SU-DHL-6 (cell line): Measurements from ENCODE around the gene POU4F3.

Experiments used
- H2AFZ ChIP-seq: fragments of 200-600 bp; sonication (generic); 2 replicates; pipeline ENCODE4 v1.6.1; 2014; ENCODE audit warnings: low read depth, mild to moderate bottlenecking, moderate library complexity, mixed read lengths, antibody characterized with exemption, low read length; ENCODE audit not compliant: severe bottlenecking
- H3F3A ChIP-seq: fragments of 200-600 bp; shearing (Covaris generic); 2 replicates; pipeline ENCODE4 v1.6.0; 2016; ENCODE audit warnings: antibody characterized with exemption, mild to moderate bottlenecking; ENCODE audit not compliant: insufficient read depth
- H3K27ac ChIP-seq: fragments of 200-600 bp; sonication (generic); 2 replicates; pipeline ENCODE4 v1.5.1; 2016; ENCODE audit warnings: low read depth, mild to moderate bottlenecking, low read length, moderate library complexity, mixed read lengths
- H3K27me3 ChIP-seq: fragments of 200-600 bp; sonication (generic), shearing (Covaris generic); 2 replicates; pipeline ENCODE4 v1.6.0; 2014; ENCODE audit warnings: mild to moderate bottlenecking, low read length
- H3K36me3 ChIP-seq: fragments of 200-600 bp; sonication (generic); 2 replicates; pipeline ENCODE4 v1.6.1; 2014; ENCODE audit warnings: mild to moderate bottlenecking, low read length, mixed read lengths
- H3K4me2 ChIP-seq: fragments of 300-600, 200-600 bp; shearing (Covaris generic), sonication (generic); 2 replicates; pipeline ENCODE4 v1.6.0; 2014; ENCODE audit warnings: low read length, low read depth, mild to moderate bottlenecking; ENCODE audit not compliant: poor library complexity, severe bottlenecking
- H3K4me3 ChIP-seq: fragments of 200-600 bp; sonication (generic); 2 replicates; pipeline ENCODE4 v1.5.1; 2014; ENCODE audit warnings: antibody characterized with exemption, low read length, mild to moderate bottlenecking, mixed read lengths; ENCODE audit not compliant: insufficient read depth, poor library complexity, severe bottlenecking
- H3K79me2 ChIP-seq: fragments of 200-600 bp; sonication (generic); 2 replicates; pipeline ENCODE4 v1.6.1; 2014; ENCODE audit warnings: mild to moderate bottlenecking, low read length, moderate library complexity; ENCODE audit not compliant: insufficient read depth
- H3K9ac ChIP-seq: fragments of 200-600 bp; sonication (generic); 2 replicates; pipeline ENCODE4 v1.7.0; 2014; ENCODE audit warnings: mild to moderate bottlenecking, low read length
- H3K9me2 ChIP-seq: fragments of 200-600 bp; sonication (generic); replicated peaks from 2 replicates; pipeline ENCODE4 v1.6.1; 2014; ENCODE audit warnings: low read length; ENCODE audit not compliant: insufficient read depth
- H3K9me3 ChIP-seq: fragments of 200-600 bp; sonication (generic); 2 replicates; pipeline ENCODE4 v1.6.1; 2014; ENCODE audit warnings: low read length, mixed read lengths; ENCODE audit not compliant: insufficient read depth
- H4K20me1 ChIP-seq: fragments of 200-600 bp; sonication (generic); 2 replicates; pipeline ENCODE4 v1.6.1; 2014; ENCODE audit warnings: low read depth, mild to moderate bottlenecking, antibody characterized with exemption, low read length, moderate library complexity, mixed read lengths
- CTCF ChIP-seq: fragments of 200-600 bp; sonication (generic); IDR thresholded peaks from one replicate; pipeline ENCODE4 v1.5.1; 2017; ENCODE audit warnings: antibody characterized with exemption, mild to moderate bottlenecking, low read length, moderate library complexity; ENCODE audit not compliant: insufficient read depth, poor library complexity, severe bottlenecking
- EZH2phosphoT487 ChIP-seq: fragments of 200-600 bp; sonication (generic), shearing (Covaris generic); conservative IDR thresholded peaks from 2 replicates; pipeline ENCODE4 v1.6.1; 2018; ENCODE audit warnings: mild to moderate bottlenecking, antibody characterized with exemption, low read length, moderate library complexity, mixed read lengths

Gene POU4F3

GRCh38 chr5:146313027-146313426 lies 25.6 kb upstream of the POU4F3 start:
- no peak overlapping the region for H3K4me2 ChIP-seq
- no peaks in the 10 kb centered on the region for H3F3A ChIP-seq
- H3K4me3 ChIP-seq, result no peak overlapping the region
- H3K36me3 ChIP-seq, result no peaks in the 10 kb centered on the region
- no peaks in the 10 kb centered on the region for H3K27me3 ChIP-seq
- H3K9me3 ChIP-seq, result no peaks in the 10 kb centered on the region
- H3K9me2 ChIP-seq, result no peaks in the 10 kb centered on the region
- TF ChIP-seq CTCF, result no peak
- TF ChIP-seq EZH2phosphoT487, result no peak
- H3K9ac ChIP-seq, result no peak overlapping the region
- H4K20me1 ChIP-seq, result no peaks in the 10 kb centered on the region
- H3K79me2 ChIP-seq, result no peaks in the 10 kb centered on the region
- no peak overlapping the region for H3K27ac ChIP-seq
- no peak overlapping the region for H2AFZ ChIP-seq

- no peaks in the 10 kb centered on the region for H3K27me3 ChIP-seq
Observed at GRCh38 chr5:146321571-146321970, 17.1 kb upstream of the POU4F3 start.

GRCh38 chr5:146327257-146327870 lies 11.3 kb upstream of the POU4F3 start:
- Histone ChIP-seq H3K36me3 (no peaks in the 10 kb centered on the region), H4K20me1 (no peaks in the 10 kb centered on the region), H3K9me3 (no peaks in the 10 kb centered on the region), H2AFZ (no peak overlapping the region), H3K79me2 (no peaks in the 10 kb centered on the region), H3K9me2 (no peaks in the 10 kb centered on the region), H3K27ac (no peak overlapping the region), H3K4me3 (no peak overlapping the region), H3K4me2 (no peak overlapping the region), H3K27me3 (no peaks in the 10 kb centered on the region), H3K9ac (no peak overlapping the region), H3F3A (no peaks in the 10 kb centered on the region)
- TF ChIP-seq CTCF (no peak), EZH2phosphoT487 (no peak)

More at GRCh38 chr5:146321571-146321970, 17.1 kb upstream of the POU4F3 start:
- Histone ChIP-seq H3K4me2 (no peak overlapping the region), H2AFZ (no peak overlapping the region), H3K9me3 (no peaks in the 10 kb centered on the region), H4K20me1 (no peaks in the 10 kb centered on the region), H3K27ac (no peak overlapping the region), H3K9ac (no peak overlapping the region), H3K79me2 (no peaks in the 10 kb centered on the region), H3K4me3 (no peak overlapping the region), H3K36me3 (no peaks in the 10 kb centered on the region), H3F3A (no peaks in the 10 kb centered on the region), H3K9me2 (no peaks in the 10 kb centered on the region)
- TF ChIP-seq CTCF (no peak), EZH2phosphoT487 (no peak)
